GM20000 (cell line): ENCODE measurements around the gene NRAP.
"Not testable (repeated sequence)": the region's sequence is repeated elsewhere in the genome, so short reads cannot be mapped to it uniquely, and the experiment has no call there.

Source experiments
- DNase-seq: peaks from one replicate; pipeline ENCODE4 v3.0.0; 2012; ENCODE audit warnings: low spot score
- TF ChIP-seq, protein P1 (sequence below): IDR thresholded peaks from 2 replicates; pipeline ENCODE4 v1.5.1; 2012; ENCODE audit warnings: mild to moderate bottlenecking, control low read depth; ENCODE audit errors: extremely low read depth, missing control alignments

The NRAP gene

DNA sequence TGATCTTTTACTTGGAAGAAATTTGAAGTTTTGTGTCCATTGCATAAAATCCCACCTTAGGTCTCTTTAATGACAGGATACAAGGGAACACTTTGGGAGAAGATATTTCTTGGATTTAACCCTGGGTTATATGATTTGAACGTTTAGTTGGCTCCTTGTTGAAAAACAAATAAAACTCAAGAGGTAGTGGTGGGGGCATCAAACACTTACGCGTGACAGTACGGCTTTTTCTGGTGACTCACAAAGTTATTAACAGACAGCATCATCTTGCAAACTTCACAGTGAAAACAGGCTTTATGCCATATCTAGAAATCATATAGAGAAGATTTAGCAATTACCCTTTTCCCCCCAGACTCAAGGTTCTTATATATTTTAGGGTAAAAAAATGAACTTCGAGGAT, 699 bp downstream of the NRAP start:
- TF ChIP-seq, protein P1, sequence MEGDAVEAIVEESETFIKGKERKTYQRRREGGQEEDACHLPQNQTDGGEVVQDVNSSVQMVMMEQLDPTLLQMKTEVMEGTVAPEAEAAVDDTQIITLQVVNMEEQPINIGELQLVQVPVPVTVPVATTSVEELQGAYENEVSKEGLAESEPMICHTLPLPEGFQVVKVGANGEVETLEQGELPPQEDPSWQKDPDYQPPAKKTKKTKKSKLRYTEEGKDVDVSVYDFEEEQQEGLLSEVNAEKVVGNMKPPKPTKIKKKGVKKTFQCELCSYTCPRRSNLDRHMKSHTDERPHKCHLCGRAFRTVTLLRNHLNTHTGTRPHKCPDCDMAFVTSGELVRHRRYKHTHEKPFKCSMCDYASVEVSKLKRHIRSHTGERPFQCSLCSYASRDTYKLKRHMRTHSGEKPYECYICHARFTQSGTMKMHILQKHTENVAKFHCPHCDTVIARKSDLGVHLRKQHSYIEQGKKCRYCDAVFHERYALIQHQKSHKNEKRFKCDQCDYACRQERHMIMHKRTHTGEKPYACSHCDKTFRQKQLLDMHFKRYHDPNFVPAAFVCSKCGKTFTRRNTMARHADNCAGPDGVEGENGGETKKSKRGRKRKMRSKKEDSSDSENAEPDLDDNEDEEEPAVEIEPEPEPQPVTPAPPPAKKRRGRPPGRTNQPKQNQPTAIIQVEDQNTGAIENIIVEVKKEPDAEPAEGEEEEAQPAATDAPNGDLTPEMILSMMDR: no peak
- no peak for DNase-seq

DNA sequence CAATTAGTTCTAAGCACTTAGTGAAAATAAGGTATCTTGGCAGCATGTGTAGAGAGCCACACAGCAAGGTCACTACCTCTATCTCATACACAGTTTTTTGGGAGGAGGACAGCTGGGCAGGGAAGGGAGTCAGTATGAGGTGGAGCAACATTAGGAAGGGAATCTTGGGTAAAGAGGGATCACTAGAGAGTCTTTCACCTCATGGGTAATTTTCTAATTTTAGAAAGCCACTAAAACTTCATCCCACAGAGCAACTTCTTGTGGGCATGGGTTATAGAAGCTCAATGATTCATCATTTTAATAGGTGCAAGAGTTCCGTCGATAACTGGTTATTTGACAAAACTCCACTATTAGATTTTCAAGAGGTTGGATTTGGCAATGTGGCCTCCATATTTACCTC, 2.5 kb downstream of the NRAP start:
- TF ChIP-seq, protein P1: no peak

DNA sequence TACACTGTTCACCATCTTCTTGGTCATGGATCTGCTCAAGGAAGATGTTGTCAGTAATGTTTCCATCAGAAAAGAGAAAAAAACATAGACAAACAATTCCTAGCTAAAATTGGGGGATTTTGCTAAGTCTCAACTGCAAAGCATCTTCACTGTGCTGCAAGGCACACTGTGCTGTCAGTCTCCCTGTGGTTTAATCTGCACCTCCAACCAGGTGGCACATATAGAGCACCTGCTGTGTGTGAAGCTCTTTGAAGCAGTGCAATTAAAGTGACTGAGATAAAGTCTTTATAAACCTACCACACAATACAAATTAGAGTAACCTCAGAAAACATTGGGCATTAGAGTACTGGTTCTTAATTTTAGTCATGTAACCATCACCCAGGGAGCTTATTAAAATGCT, 6.3 kb downstream of the NRAP start:
- TF ChIP-seq, protein P1: no peak
- DNase-seq: no peak

More for the DNA sequence above, 2.5 kb downstream of the NRAP start:
- DNase-seq: no peak

DNA sequence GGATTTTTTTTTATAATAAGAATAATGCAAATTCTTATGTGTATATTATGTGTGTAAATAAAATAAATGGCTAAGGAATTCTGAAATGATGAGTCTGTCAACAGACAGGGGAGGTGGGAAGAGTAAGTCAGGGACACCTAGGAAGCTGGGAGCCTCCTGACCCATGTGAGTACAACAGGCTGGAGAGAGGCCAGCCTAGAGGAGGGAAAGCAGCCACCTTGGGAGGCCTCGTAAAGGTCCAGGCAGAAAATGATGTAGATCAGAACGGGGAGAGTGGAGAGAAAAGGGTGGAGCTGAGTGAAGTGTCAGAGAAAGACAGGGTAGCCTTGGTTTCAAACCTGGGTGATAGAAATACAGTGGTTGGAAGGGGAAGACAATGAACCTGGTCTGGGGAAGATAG, 6.9 kb downstream of the NRAP start:
- TF ChIP-seq, protein P1: no peak
- DNase-seq: no peak

DNA sequence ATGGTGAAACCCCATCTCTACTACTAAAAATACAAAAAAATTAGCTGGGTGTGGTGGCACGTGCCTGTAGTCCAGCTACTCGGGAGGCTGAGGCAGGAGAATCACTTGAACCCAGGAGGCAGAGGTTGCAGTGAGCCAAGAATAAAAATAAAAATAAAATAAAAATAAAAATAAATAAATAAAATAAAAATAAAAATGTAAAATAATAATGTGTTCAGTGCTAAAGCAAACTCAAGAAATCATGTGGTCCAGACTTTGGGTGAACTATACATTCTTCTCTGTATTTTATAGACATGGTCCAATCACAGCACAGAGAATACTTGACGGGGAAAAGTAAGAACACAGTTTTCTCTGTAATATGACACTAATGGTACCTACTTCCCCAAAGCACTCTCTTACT, 11.4 kb downstream of the NRAP start:
- DNase-seq: not testable (repeated sequence)

DNA sequence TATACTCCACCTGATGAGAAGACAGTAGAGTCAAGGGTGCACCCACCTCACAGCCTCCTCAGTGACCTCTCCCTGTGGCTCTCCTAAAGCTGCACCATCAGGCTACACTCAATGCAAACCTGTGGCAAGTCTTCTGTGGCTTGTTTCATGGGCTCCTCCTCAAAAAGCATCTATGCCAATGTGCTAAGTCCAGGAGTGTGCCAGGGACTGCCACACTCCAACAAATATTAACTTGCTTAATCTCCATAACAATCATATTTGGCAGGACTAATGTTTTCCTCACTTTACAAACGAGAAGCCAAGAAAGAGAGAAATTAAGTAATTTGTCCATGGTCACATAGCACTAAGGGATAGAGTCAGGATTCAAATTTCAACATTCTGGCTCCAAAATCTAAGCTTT, 11.9 kb downstream of the NRAP start:
- no peak for DNase-seq
- TF ChIP-seq, protein P1: no peak

DNA sequence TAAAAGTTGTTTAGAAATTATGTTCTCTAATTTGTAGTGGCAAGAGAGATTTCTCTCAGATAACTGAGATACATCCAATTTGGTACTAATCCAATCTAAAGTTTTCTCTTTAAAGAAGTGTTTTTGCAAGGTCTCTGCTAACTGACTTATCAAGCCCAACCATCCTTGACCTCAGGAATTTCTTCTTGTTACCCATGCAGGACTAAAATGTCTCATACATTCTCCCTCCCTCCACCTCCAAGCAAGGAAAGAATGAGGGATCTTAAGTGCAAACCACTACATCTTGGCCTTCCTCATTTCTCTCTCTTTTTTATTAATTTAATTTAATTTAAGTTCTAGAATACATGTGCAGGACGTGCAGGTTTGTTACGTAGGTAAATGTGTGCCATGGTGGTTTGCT, 12.8 kb downstream of the NRAP start:
- no peak for DNase-seq
- TF ChIP-seq, protein P1: no peak

DNA sequence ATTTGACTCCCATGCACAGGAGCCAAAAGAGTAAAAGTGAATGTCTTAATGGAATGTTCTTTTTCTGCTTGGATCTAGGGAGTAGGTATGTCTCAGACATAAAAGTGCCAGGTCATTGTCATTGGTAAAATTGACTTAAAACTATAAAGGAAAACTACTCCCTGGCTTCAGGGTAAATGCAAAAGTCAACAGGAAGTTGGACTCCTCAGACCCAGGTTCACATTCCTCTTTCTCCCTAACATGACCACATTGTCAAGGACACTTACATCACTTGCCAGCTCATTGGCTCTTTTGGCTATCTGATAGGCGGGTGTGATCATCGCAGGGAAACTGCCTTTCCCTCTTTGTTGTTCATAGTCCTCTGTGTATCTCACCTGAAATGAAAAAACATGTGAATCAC, 13.7 kb downstream of the NRAP start:
- no peak for DNase-seq
- TF ChIP-seq, protein P1: no peak
